Hepatocyte (in vitro differentiated cells): ENCODE measurements around the gene ROR1. TPM values are rescaled to one million over a fixed set of nuclear protein-coding genes. Genes with fewer than 3 reads are reported as not detected.

Source experiments
- DNase-seq: peaks from one replicate; pipeline ENCODE4 v3.0.0-alpha.2; 2016; ENCODE audit warnings: low spot score
- H2AFZ ChIP-seq: fragments of 200-600 bp; sonication (generic); 2 replicates; pipeline ENCODE4 v1.6.0; 2016; ENCODE audit warnings: antibody characterized with exemption, mild to moderate bottlenecking
- H3K27ac ChIP-seq: fragments of 200-600 bp; sonication (generic); 2 replicates; pipeline ENCODE4 v1.5.1; 2016; ENCODE audit warnings: mild to moderate bottlenecking
- H3K27me3 ChIP-seq: fragments of 200-600 bp; sonication (generic); 2 replicates; pipeline ENCODE4 v1.6.1; 2016
- H3K36me3 ChIP-seq: fragments of 200-600 bp; sonication (generic); replicated peaks from 2 replicates; pipeline ENCODE4 v1.5.1; 2016; ENCODE audit warnings: low read depth; ENCODE audit not compliant: insufficient read depth
- H3K4me1 ChIP-seq: fragments of 200-600 bp; sonication (generic); 2 replicates; pipeline ENCODE4 v1.5.1; 2016; ENCODE audit warnings: mild to moderate bottlenecking, moderate library complexity; ENCODE audit not compliant: insufficient read depth
- H3K4me2 ChIP-seq: fragments of 200-600 bp; sonication (generic); 2 replicates; pipeline ENCODE4 v1.6.0; 2016
- H3K4me3 ChIP-seq: fragments of 200-600 bp; sonication (generic); 2 replicates; pipeline ENCODE4 v1.5.1; 2016; ENCODE audit warnings: mild to moderate bottlenecking
- H3K79me2 ChIP-seq: fragments of 200-600 bp; sonication (generic); 2 replicates; pipeline ENCODE4 v1.6.0; 2017; ENCODE audit warnings: mild to moderate bottlenecking
- H3K9me2 ChIP-seq: fragments of 200-600 bp; sonication (generic); replicated peaks from 2 replicates; pipeline ENCODE4 v1.6.0; 2017; ENCODE audit warnings: mild to moderate bottlenecking; ENCODE audit not compliant: insufficient read depth
- H3K9me3 ChIP-seq: fragments of 200-600 bp; sonication (generic); 2 replicates; pipeline ENCODE4 v1.5.1; 2016; ENCODE audit warnings: low read depth, mild to moderate bottlenecking
- H4K20me1 ChIP-seq: fragments of 200-600 bp; sonication (generic); 2 replicates; pipeline ENCODE4 v1.6.0; 2016; ENCODE audit warnings: mild to moderate bottlenecking; ENCODE audit not compliant: insufficient read depth, poor library complexity, severe bottlenecking
- EZH2 ChIP-seq: fragments of 200-600 bp; sonication (generic); IDR thresholded peaks from 2 replicates; pipeline ENCODE4 v1.6.1; 2016; ENCODE audit warnings: antibody characterized with exemption, mild to moderate bottlenecking, borderline replicate concordance
- EZH2phosphoT487 ChIP-seq: fragments of 200-600 bp; sonication (generic); IDR thresholded peaks from one replicate; pipeline ENCODE4 v1.6.1; 2018; ENCODE audit warnings: antibody characterized with exemption, mild to moderate bottlenecking, low read depth, moderate library complexity; ENCODE audit not compliant: unreplicated experiment, severe bottlenecking
- WGBS: methylation state at CpG from one replicate; pipeline ENCODE4 v1.1.6; 2016; ENCODE audit warnings: low lambda C conversion rate; ENCODE audit errors: missing lambda C conversion rate; 5-methylcytosine and 5-hydroxymethylcytosine counted together
- polyA plus RNA-seq: library from polyadenylated mRNA; unstranded; fragments of >200 nt; fragmentation: Nextera tagmentation; extraction: Ambion mirVana; gene quantifications from 2 replicates; pipeline ENCODE4 v1.2.1, GENCODE V29; 2016
- total RNA-seq: library from RNA; depleted of rRNA; stranded (reverse); fragments of >200 nt; gene quantifications from 2 replicates; pipeline ENCODE4 v1.2.3, GENCODE V29; 2014
- TF ChIP-seq, protein P1 (sequence below): fragments of 200-600 bp; sonication (generic); IDR thresholded peaks from 2 replicates; pipeline ENCODE4 v1.5.1; 2016; ENCODE audit warnings: antibody characterized with exemption, mild to moderate bottlenecking; ENCODE audit not compliant: poor library complexity

ROR1 gene
- total and polyA plus RNA-seq, 2 experiments from 2014 or later = 16.4 to 27.7 TPM

DNA sequence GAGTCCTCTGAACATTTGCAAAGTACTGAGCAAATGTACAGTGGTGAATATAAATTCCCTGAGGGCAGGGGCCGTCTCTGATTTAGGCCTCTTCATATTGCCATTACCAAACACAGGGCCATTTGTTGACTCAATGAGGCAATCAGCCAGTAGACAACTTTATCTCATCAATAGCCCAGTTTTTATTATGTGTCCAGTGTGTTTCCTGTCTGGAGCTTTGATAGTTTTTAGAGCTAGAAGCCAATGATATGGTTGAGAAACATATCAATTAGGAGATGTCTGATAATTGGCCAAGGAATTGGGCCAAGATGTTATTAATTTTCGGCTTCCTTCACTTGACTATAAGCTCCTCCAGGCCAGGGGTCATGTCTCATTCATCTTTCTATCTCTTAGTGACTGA, 163.0 kb downstream of the ROR1 start:
- H3K27ac ChIP-seq = no peak overlapping the region
- H3K9me2 ChIP-seq = no peaks in the 10 kb centered on the region
- no peaks in the 10 kb centered on the region for H4K20me1 ChIP-seq
- no peak overlapping the region for H3K4me2 ChIP-seq
- H2AFZ ChIP-seq = no peak overlapping the region
- 64% methylated on average over 2 of the region's 2 CpGs for WGBS
- no peaks in the 10 kb centered on the region for H3K36me3 ChIP-seq
- DNase-seq = no peak
- no peak for TF ChIP-seq EZH2phosphoT487
- TF ChIP-seq EZH2 = no peak
- TF ChIP-seq, protein P1, sequence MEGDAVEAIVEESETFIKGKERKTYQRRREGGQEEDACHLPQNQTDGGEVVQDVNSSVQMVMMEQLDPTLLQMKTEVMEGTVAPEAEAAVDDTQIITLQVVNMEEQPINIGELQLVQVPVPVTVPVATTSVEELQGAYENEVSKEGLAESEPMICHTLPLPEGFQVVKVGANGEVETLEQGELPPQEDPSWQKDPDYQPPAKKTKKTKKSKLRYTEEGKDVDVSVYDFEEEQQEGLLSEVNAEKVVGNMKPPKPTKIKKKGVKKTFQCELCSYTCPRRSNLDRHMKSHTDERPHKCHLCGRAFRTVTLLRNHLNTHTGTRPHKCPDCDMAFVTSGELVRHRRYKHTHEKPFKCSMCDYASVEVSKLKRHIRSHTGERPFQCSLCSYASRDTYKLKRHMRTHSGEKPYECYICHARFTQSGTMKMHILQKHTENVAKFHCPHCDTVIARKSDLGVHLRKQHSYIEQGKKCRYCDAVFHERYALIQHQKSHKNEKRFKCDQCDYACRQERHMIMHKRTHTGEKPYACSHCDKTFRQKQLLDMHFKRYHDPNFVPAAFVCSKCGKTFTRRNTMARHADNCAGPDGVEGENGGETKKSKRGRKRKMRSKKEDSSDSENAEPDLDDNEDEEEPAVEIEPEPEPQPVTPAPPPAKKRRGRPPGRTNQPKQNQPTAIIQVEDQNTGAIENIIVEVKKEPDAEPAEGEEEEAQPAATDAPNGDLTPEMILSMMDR = no peak
- H3K79me2 ChIP-seq = peaks cover 16% of the 10 kb centered on the region
- H3K27me3 ChIP-seq = no peaks in the 10 kb centered on the region
- peaks cover 13% of the 10 kb centered on the region for H3K4me1 ChIP-seq
- H3K9me3 ChIP-seq = no peaks in the 10 kb centered on the region
- H3K4me3 ChIP-seq = no peak overlapping the region

DNA sequence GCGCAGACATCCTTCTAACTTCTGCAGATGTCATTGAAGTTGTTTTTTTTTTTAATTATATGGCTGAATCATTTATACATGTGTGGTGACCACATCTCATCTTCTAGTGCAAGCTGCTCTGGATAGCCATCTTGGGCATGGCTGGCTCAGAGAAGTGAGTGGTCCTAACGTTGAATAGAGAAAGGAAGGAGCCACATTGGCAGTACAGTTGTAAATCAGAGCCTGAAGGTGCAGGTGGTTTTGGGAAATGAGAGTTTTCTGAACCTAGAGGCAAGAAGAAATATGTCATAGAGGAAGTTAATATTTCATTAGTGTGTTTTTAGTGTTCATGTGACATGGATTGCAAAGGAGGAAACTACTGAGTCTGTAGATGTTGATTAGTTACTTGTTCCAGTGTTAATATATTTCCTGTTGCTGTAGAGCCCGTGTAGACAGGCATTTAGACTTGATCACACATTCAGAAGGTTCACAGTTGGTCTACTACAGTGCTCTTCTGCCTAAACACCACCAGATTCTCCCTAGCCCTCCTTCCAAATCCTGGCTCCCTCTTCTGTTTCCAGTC, 163.7 kb downstream of the ROR1 start:
- Histone ChIP-seq H3K36me3 (no peaks in the 10 kb centered on the region), H4K20me1 (no peaks in the 10 kb centered on the region), H3K4me2 (no peak overlapping the region), H3K79me2 (peaks cover 12% of the 10 kb centered on the region), H3K4me1 (peaks cover 13% of the 10 kb centered on the region), H3K4me3 (no peak overlapping the region), H3K9me2 (no peaks in the 10 kb centered on the region), H3K27me3 (no peaks in the 10 kb centered on the region), H2AFZ (no peak overlapping the region), H3K27ac (no peak overlapping the region), H3K9me3 (no peaks in the 10 kb centered on the region)
- TF ChIP-seq EZH2 (no peak), EZH2phosphoT487 (no peak)
- TF ChIP-seq, protein P1 = no peak
- DNase-seq = no peak
- 63% methylated on average over 3 of the region's 3 CpGs for WGBS

DNA sequence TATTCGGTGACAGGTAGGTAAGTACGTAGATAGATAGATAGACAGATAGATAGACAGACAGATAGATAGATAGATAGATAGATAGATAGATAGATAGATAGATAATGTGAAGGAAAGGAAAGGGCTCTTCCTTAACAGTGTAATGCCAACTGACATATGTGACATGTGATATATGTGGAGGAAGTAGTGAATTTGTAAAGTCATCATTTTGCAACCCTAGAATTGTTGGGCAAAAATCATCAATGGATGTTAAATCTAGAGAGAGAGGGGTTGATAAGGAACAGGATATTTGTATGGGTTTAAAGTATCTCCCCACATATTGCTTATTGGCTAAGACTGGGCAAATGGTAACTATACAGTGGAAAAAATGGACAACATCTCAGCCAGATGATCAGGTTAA, 166.6 kb downstream of the ROR1 start:
- Histone ChIP-seq H3K27me3 (no peaks in the 10 kb centered on the region), H2AFZ (no peak overlapping the region), H3K4me1 (peaks cover 4% of the 10 kb centered on the region), H3K9me3 (no peaks in the 10 kb centered on the region), H4K20me1 (no peaks in the 10 kb centered on the region), H3K9me2 (no peaks in the 10 kb centered on the region), H3K4me3 (no peak overlapping the region), H3K36me3 (no peaks in the 10 kb centered on the region), H3K27ac (no peak overlapping the region), H3K4me2 (no peak overlapping the region), H3K79me2 (peaks cover 11% of the 10 kb centered on the region)
- no peak for TF ChIP-seq EZH2phosphoT487
- TF ChIP-seq, protein P1 = no peak
- TF ChIP-seq EZH2 = no peak
- 94% methylated on average over 2 of the region's 2 CpGs for WGBS
- DNase-seq = no peak

DNA sequence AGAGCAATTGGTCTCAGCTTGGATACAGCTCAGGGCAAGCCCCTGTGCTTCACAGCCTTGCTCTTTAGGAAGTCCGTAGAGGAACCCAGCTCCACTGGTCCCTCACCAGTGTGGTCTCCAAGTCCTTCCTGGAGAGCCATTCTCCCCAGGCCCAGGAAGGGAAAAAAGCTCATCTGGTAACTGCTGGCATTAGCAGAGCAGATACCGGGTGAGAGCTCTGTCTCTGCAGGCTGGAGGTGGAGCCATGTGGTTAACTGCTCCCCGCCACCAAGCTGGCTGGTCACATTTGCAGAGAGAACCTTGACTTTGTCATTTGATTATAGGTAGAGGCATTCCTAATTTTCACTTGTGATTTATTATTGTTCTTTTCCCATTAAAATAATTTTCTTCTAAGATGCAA, 169.6 kb downstream of the ROR1 start:
- TF ChIP-seq EZH2 (no peak), EZH2phosphoT487 (no peak)
- TF ChIP-seq, protein P1 = no peak
- Histone ChIP-seq H3K9me2 (no peaks in the 10 kb centered on the region), H3K4me2 (no peak overlapping the region), H3K4me1 (no peaks in the 10 kb centered on the region), H3K36me3 (no peaks in the 10 kb centered on the region), H3K9me3 (no peaks in the 10 kb centered on the region), H2AFZ (no peak overlapping the region), H4K20me1 (no peaks in the 10 kb centered on the region), H3K27me3 (no peaks in the 10 kb centered on the region), H3K79me2 (peaks cover 8% of the 10 kb centered on the region), H3K4me3 (no peak overlapping the region), H3K27ac (no peak overlapping the region)
- 84% methylated on average over 3 of the region's 3 CpGs for WGBS
- DNase-seq = no peak
